ENCODE results near the gene NDUFAF7.
"Not testable (repeated sequence)": the region's sequence is repeated elsewhere in the genome, so short reads cannot be mapped to it uniquely, and the experiment has no call there.

The NDUFAF7 gene

GRCh38 chr2:37192551-37192950, 38.9 kb upstream of the NDUFAF7 start:
- no peak overlapping the region for H3K14ac ChIP-seq (ENCODE audit: low read length)
- no peak overlapping the region for H2BK12ac ChIP-seq (ENCODE audit: low read length)
- H3K79me2 ChIP-seq (ENCODE audit: control insufficient read depth, insufficient read depth, low read length, poor library complexity) = peaks cover 5% of the 10 kb centered on the region
- no peak for DNase-seq
- no peak overlapping the region for H3K9ac ChIP-seq (ENCODE audit: low read length)
- H3K4ac ChIP-seq (ENCODE audit: low read depth, low read length) = no peak overlapping the region
- H2BK5ac ChIP-seq (ENCODE audit: low read depth, low read length, poor library complexity) = no peak overlapping the region
- no peak overlapping the region for H3K4me3 ChIP-seq (ENCODE audit: low read depth, low read length)
- H3K27me3 ChIP-seq (ENCODE audit: insufficient read depth, low read length) = no peaks in the 10 kb centered on the region
- no peak overlapping the region for H4K12ac ChIP-seq (ENCODE audit: low read depth, low read length)
- H3K36me3 ChIP-seq (ENCODE audit: control insufficient read depth in 1 of 2, insufficient read depth in 2 of 2, low read length in 2 of 2) = no peaks in the 10 kb centered on the region
- no CpG with 5 or more reads among the region's 1 CpG for WGBS (ENCODE audit: extremely low coverage, insufficient coverage, insufficient read length)
- no peak overlapping the region for H4K91ac ChIP-seq (ENCODE audit: low read depth, low read length)
- no peak overlapping the region for H4K8ac ChIP-seq (ENCODE audit: low read depth, low read length)
- H3K23ac ChIP-seq (ENCODE audit: low read length) = no peak overlapping the region
- H3K9me3 ChIP-seq (ENCODE audit: insufficient read depth, low read depth, low read length) = no peaks in the 10 kb centered on the region
- H3K79me1 ChIP-seq (ENCODE audit: low read length) = peaks cover 8% of the 10 kb centered on the region
- peaks cover 0 to 3% of the 10 kb centered on the region in 2 experiments for H3K4me1 ChIP-seq (ENCODE audit: control insufficient read depth in 1 of 2, insufficient read depth in 2 of 2, low read length in 2 of 2)
- no peak overlapping the region for H3K4me2 ChIP-seq (ENCODE audit: low read length)
- no peak overlapping the region for H2BK120ac ChIP-seq (ENCODE audit: insufficient read depth, low read length, poor library complexity)
- no peak overlapping the region for H3K27ac ChIP-seq (ENCODE audit: low read depth, low read length)
- no peak overlapping the region for H2AK5ac ChIP-seq (ENCODE audit: low read length)
- no peak overlapping the region for H3K18ac ChIP-seq (ENCODE audit: low read length)
- no peak overlapping the region for H2AFZ ChIP-seq (ENCODE audit: insufficient read depth, low read length, poor library complexity)

DNA sequence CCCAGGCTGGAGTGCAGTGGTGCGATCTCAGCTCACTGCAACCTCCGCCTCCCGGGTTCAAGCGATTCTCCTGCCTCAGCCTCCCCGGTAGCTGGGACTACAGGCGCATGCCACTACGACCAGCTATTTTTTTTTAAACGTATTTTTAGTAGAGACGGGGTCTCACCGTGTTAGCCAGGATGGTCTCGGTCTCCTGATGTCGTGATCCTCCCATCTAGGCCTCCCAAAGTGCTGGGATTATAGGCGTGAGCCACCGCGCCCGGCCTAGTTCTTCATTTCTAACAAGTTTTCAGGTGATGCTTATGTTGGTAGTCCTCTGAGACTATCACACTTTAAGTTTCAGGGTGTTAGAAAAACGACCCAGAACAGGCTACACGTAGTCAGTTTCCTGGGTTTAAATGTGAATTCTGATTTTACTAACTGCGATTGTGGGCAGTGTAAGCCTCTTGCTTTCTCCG, 35.6 kb upstream of the NDUFAF7 start:
- H3K14ac ChIP-seq (ENCODE audit: low read length); H3K79me2 ChIP-seq (ENCODE audit: control insufficient read depth, insufficient read depth, low read length, poor library complexity); H3K4ac ChIP-seq (ENCODE audit: low read depth, low read length); H3K9ac ChIP-seq (ENCODE audit: low read length); H2BK5ac ChIP-seq (ENCODE audit: low read depth, low read length, poor library complexity); H2BK12ac ChIP-seq (ENCODE audit: low read length); H2BK120ac ChIP-seq (ENCODE audit: insufficient read depth, low read length, poor library complexity); H3K4me1 ChIP-seq (ENCODE audit: control insufficient read depth in 1 of 2, insufficient read depth in 2 of 2, low read length in 2 of 2); H3K23ac ChIP-seq (ENCODE audit: low read length); H3K79me1 ChIP-seq (ENCODE audit: low read length); H3K9me3 ChIP-seq (ENCODE audit: insufficient read depth, low read depth, low read length); H3K27me3 ChIP-seq (ENCODE audit: insufficient read depth, low read length); H2AK5ac ChIP-seq (ENCODE audit: low read length); H3K27ac ChIP-seq (ENCODE audit: low read depth, low read length); H3K18ac ChIP-seq (ENCODE audit: low read length); DNase-seq; H3K36me3 ChIP-seq (ENCODE audit: control insufficient read depth in 1 of 2, insufficient read depth in 2 of 2, low read length in 2 of 2): not testable (repeated sequence)
- H3K4me2 ChIP-seq (ENCODE audit: low read length) = peak overlapping the region; percentile 80
- peak overlapping the region; percentile 10 for H2AFZ ChIP-seq (ENCODE audit: insufficient read depth, low read length, poor library complexity)
- peak overlapping the region; percentile 86 for H4K91ac ChIP-seq (ENCODE audit: low read depth, low read length)
- peak overlapping the region; percentile 89 for H3K4me3 ChIP-seq (ENCODE audit: low read depth, low read length)
- H4K12ac ChIP-seq (ENCODE audit: low read depth, low read length) = peak overlapping the region; percentile 76
- peak overlapping the region; percentile 93 for H4K8ac ChIP-seq (ENCODE audit: low read depth, low read length)
- no CpG with 5 or more reads among the region's 20 CpGs for WGBS (ENCODE audit: extremely low coverage, insufficient coverage, insufficient read length)

DNA sequence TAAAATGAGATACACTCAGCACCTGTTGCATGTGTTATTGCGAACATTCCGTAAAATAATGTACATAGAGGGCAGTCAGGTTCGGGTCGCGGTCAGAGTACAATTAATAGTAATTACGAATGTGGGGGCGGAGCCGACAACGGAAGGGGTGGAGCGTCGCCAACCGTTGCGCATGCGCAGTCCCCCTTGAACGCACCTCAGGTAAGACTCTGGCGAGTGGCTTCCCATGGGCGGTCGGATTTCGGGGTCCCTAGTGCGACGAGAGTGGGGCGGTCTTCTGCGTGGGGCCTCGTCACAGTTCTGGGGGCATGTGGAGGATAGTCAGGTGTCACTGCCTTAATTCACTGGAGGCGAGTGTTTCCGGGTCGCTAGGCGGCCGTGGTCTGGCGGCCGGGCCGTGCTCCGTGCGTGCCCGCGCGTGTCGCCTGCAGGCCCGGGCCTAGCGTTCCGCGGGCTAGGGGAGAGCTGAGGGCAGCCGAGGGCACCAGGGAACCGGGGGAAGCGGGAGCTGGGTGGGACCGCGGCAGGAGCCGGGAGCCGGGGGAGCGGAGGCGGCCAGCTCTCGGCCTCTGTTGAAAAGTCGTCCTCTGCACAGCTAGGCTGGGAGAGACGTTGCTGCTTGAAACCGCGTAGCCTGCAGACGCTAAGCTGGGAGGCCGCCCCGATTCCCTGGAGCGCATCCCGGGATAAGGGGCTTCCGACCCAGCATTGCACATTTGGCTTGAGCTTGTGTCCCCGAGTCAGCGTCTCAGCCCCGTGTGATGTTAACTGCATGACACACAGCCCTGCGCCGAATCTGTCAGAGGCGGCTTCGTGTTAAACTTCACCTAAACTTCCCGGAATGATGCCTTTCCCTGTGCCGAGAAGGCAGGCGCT, 34.9 kb upstream of the NDUFAF7 start, which contains the start of gene CEBPZOS:
Gene CEBPZOS, plus strand, starts transcription at position 177 of the 876 bp plus-strand sequence. CDS start 3,209 bp downstream, outside the sequence.
- Histone ChIP-seq H2BK5ac (ENCODE audit: low read depth, low read length, poor library complexity) (peak within 1 kb of the TSS; percentile 80), H3K14ac (ENCODE audit: low read length) (peak within 1 kb of the TSS; percentile 86), H2AK5ac (ENCODE audit: low read length) (no peak within 1 kb of the TSS), H4K91ac (ENCODE audit: low read depth, low read length) (peak within 1 kb of the TSS; percentile 86), H3K4me1 (ENCODE audit: control insufficient read depth in 1 of 2, insufficient read depth in 2 of 2, low read length in 2 of 2) (no peaks in the 10 kb centered on the region), H3K18ac (ENCODE audit: low read length) (peak within 1 kb of the TSS; percentile 81), H4K12ac (ENCODE audit: low read depth, low read length) (peak within 1 kb of the TSS; percentile 76), H3K27ac (ENCODE audit: low read depth, low read length) (peak within 1 kb of the TSS; percentile 18), H2AFZ (ENCODE audit: insufficient read depth, low read length, poor library complexity) (peak within 1 kb of the TSS; percentile 93), H3K79me1 (ENCODE audit: low read length) (peaks cover 8% of the 10 kb centered on the region), H3K36me3 (ENCODE audit: control insufficient read depth in 1 of 2, insufficient read depth in 2 of 2, low read length in 2 of 2) (peaks cover 4 to 5% of the 10 kb centered on the region in 2 experiments), H3K4me3 (ENCODE audit: low read depth, low read length) (peak within 1 kb of the TSS; percentile 89), H3K4ac (ENCODE audit: low read depth, low read length) (peak within 1 kb of the TSS; percentile 76), H3K9me3 (ENCODE audit: insufficient read depth, low read depth, low read length) (no peaks in the 10 kb centered on the region), H3K9ac (ENCODE audit: low read length) (peak within 1 kb of the TSS; percentile 75), H3K79me2 (ENCODE audit: control insufficient read depth, insufficient read depth, low read length, poor library complexity) (peaks cover 5% of the 10 kb centered on the region), H3K23ac (ENCODE audit: low read length) (no peak within 1 kb of the TSS), H4K8ac (ENCODE audit: low read depth, low read length) (peak within 1 kb of the TSS; percentile 93), H3K27me3 (ENCODE audit: insufficient read depth, low read length) (no peaks in the 10 kb centered on the region), H2BK12ac (ENCODE audit: low read length) (no peak within 1 kb of the TSS), H2BK120ac (ENCODE audit: insufficient read depth, low read length, poor library complexity) (peak within 1 kb of the TSS; percentile 84), H3K4me2 (ENCODE audit: low read length) (peak within 1 kb of the TSS; percentile 80)
- no CpG with 5 or more reads among the region's 72 CpGs for WGBS (ENCODE audit: extremely low coverage, insufficient coverage, insufficient read length)
- DNase-seq = peak; percentile 84 to 92

DNA sequence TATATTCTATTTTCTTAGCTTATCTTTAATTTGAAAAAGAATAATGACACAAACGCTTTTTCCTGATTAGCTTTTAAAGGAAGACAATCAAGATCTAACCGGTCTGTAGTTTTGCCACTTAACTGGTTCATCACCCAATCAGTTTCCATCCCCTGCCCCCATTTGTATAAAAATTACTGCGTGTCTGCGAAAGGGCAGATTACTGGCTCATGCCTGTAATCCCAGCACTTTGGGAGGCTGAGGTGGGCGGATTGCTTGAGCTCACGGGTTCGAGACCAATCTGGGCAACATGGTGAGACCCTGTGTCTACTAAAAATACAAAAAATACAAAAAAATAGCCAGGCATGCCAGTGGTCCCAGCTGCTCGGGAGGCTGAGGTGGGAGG, 32.8 kb upstream of the NDUFAF7 start:
- Histone ChIP-seq H3K9me3 (ENCODE audit: insufficient read depth, low read depth, low read length) (no peaks in the 10 kb centered on the region), H2BK12ac (ENCODE audit: low read length) (no peak overlapping the region), H3K79me2 (ENCODE audit: control insufficient read depth, insufficient read depth, low read length, poor library complexity) (peaks cover 5% of the 10 kb centered on the region), H3K36me3 (ENCODE audit: control insufficient read depth in 1 of 2, insufficient read depth in 2 of 2, low read length in 2 of 2) (peaks cover 6 to 9% of the 10 kb centered on the region in 2 experiments), H4K91ac (ENCODE audit: low read depth, low read length) (no peak overlapping the region), H4K12ac (ENCODE audit: low read depth, low read length) (no peak overlapping the region), H3K27ac (ENCODE audit: low read depth, low read length) (no peak overlapping the region), H3K18ac (ENCODE audit: low read length) (no peak overlapping the region), H2BK120ac (ENCODE audit: insufficient read depth, low read length, poor library complexity) (no peak overlapping the region), H3K4me1 (ENCODE audit: control insufficient read depth in 1 of 2, insufficient read depth in 2 of 2, low read length in 2 of 2) (no peaks in the 10 kb centered on the region), H3K23ac (ENCODE audit: low read length) (no peak overlapping the region), H3K4me3 (ENCODE audit: low read depth, low read length) (no peak overlapping the region), H4K8ac (ENCODE audit: low read depth, low read length) (no peak overlapping the region), H3K4ac (ENCODE audit: low read depth, low read length) (no peak overlapping the region), H3K79me1 (ENCODE audit: low read length) (peaks cover 8% of the 10 kb centered on the region), H2BK5ac (ENCODE audit: low read depth, low read length, poor library complexity) (no peak overlapping the region), H3K4me2 (ENCODE audit: low read length) (no peak overlapping the region), H2AK5ac (ENCODE audit: low read length) (no peak overlapping the region), H3K14ac (ENCODE audit: low read length) (no peak overlapping the region), H2AFZ (ENCODE audit: insufficient read depth, low read length, poor library complexity) (no peak overlapping the region), H3K9ac (ENCODE audit: low read length) (no peak overlapping the region), H3K27me3 (ENCODE audit: insufficient read depth, low read length) (no peaks in the 10 kb centered on the region)
- no peak for DNase-seq
- no CpG with 5 or more reads among the region's 8 CpGs for WGBS (ENCODE audit: extremely low coverage, insufficient coverage, insufficient read length)

Data from trophoblast cell (in vitro differentiated cells and primary cell).